ENCODE data around the gene ITGB7. TPM values are rescaled to one million over a fixed set of nuclear protein-coding genes. Genes with fewer than 3 reads are reported as not detected.
"Not testable (repeated sequence)": the region's sequence is repeated elsewhere in the genome, so short reads cannot be mapped to it uniquely, and the experiment has no call there.

The ITGB7 gene
- total RNA-seq, 2 experiments from 2014 or later = 121 to 137 TPM

DNA sequence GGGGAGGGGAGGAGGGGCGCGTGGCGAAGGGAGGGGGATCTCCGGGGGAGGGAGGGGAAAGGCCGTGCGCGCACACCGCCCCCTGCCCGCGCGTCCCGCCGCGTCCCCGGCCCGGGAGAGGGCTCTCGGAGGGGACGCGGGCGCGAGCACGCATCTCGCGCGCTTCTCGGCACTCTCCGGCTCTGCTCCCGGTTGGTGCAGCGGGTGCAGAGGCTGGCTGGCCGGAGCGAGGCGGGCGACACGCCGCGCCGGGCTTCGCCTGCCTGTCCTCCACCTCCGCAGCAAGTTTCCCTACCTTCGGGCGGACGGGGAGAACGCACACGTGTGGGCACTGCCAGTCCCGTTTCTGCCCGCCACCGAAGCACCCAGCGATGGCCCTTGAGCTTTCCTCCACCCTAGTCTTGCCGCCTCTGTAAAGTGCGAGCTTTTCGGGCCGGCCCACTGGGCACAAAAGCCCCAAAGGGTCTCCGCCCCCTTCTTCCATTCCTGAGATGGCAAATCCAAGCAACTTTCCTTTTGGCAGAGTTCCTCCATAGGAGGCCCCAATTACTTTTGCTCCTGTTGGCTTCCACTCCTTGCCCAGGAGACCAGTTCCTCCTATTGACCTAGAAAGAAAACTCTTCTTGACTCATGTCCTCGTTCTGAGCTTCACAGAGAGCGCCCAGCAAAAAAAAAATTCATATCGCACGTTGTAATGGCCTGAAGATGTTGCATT is 26.0 kb downstream of the ITGB7 start:
- intact Hi-C loops (cut with micrococcal nuclease) = no loop called here
- peak; percentile 50 for ATAC-seq
- TF ChIP-seq, protein P1, sequence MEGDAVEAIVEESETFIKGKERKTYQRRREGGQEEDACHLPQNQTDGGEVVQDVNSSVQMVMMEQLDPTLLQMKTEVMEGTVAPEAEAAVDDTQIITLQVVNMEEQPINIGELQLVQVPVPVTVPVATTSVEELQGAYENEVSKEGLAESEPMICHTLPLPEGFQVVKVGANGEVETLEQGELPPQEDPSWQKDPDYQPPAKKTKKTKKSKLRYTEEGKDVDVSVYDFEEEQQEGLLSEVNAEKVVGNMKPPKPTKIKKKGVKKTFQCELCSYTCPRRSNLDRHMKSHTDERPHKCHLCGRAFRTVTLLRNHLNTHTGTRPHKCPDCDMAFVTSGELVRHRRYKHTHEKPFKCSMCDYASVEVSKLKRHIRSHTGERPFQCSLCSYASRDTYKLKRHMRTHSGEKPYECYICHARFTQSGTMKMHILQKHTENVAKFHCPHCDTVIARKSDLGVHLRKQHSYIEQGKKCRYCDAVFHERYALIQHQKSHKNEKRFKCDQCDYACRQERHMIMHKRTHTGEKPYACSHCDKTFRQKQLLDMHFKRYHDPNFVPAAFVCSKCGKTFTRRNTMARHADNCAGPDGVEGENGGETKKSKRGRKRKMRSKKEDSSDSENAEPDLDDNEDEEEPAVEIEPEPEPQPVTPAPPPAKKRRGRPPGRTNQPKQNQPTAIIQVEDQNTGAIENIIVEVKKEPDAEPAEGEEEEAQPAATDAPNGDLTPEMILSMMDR (IDR thresholded peaks at IDR 0.05) = no peak
- no peaks in the 10 kb centered on the region for H3K9me3 Mint-ChIP-seq
- no peaks in the 10 kb centered on the region for H3K27me3 Mint-ChIP-seq
- POLR2A ChIA-PET = interaction anchor here (1.0 to 6.7 kb wide), 17 partner anchors 10 to 142 kb away, joined by 3 to 91 read pairs (median 7); partner anchors contain the start of genes ESPL1, IGFBP6, ITGB7 and MYG1
- CTCF ChIA-PET = interaction anchor here (0.9 to 17.7 kb wide), 18 partner anchors 9 to 164 kb away, joined by 3 to 199 read pairs (median 6); partner anchors contain the start of genes AAAS, ESPL1 and SOAT2
- H3K27ac Mint-ChIP-seq = peak overlapping the region; percentile 91
- H3K36me3 Mint-ChIP-seq (ENCODE audit: low read depth) = peaks cover 38% of the 10 kb centered on the region
- peak; percentile 79 for DNase-seq
- H3K4me3 Mint-ChIP-seq = peak overlapping the region; percentile 89
- H3K4me1 Mint-ChIP-seq (ENCODE audit: low read depth) = peaks cover 50% of the 10 kb centered on the region

DNA sequence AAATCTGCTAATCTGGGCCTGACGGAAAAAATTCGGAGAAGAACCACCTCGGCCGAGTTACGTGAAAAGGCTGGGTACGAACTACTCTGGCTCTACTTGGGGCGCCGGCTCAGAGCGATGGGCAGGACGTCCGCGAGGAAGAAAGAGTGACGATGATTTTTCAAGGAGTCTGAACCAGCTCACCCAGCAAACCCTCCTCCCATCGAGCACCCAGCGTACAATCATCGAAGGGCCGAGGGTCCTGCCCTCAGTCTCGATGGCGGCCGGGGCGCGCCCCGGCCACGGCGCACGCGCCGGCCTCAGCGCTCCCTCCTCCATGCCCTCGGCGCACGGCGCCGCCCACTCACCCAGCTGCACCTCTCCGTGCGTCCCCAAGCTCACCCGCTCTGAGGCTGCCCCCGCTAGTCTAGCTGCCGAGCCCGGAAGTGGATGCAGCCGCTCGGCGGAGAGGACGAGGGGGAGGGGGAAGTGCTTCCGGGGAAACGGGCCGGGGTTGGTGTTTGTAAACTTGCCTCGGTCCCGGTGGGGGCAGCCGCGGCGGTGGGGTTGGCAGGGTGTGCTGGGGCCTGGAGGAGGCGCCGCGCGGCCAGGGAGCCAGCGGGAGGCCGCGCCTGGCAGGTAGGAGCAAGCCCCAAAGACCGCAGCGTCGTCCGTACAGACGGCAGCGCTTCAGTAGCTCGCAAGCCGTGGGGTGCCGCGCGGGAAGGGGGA is 26.7 kb downstream of the ITGB7 start, which contains the start of the genes CSAD and ZNF740:
Gene CSAD (minus strand): TSS at position 706 of the 711 bp plus-strand sequence. CDS start 7,455 bp downstream, outside the sequence.
Gene ZNF740 (plus strand): TSS at position 503 of the 711 bp plus-strand sequence. CDS start 1,262 bp downstream, outside the sequence.
- TF ChIP-seq, protein P1 (IDR thresholded peaks at IDR 0.05) = no peak

DNA sequence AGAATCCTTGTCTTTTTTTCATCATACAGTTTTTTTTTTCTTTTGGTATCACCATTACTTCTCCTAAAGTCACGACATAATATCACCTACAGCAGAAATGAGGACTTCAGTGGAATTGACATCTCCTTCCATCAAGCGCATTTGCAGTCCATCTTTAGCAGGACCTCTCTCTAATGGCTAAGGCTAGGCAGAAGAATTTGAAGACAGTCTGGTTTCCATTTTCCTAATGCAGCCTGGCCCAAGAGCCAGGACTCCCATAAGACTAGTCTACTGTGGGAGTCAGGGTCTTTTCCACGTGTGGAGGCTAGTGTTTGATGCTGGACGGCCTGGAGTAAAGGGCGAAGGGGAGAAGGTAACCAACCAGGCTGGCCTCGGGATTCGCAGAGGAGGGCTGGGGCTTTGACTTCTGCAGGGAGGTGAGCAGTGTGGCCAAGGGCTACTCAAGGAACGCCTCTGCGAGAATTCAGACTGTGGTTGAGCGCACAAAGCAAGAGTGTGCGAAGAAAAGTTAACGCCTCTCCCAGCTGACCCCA is 27.3 kb downstream of the ITGB7 start:
- ATAC-seq (peak; percentile 7), DNase-seq (no peak)
- CTCF ChIA-PET = interaction anchor here (0.7 to 17.7 kb wide), 14 partner anchors 8 to 148 kb away, joined by 3 to 199 read pairs (median 8); partner anchors contain the start of genes AAAS, ESPL1 and SOAT2
- no peaks in the 10 kb centered on the region for H3K27me3 Mint-ChIP-seq
- TF ChIP-seq, protein P1 (IDR thresholded peaks at IDR 0.05) = no peak
- H3K9me3 Mint-ChIP-seq = no peaks in the 10 kb centered on the region
- peaks cover 27% of the 10 kb centered on the region for H3K36me3 Mint-ChIP-seq (ENCODE audit: low read depth)
- peak overlapping the region; percentile 89 for H3K4me3 Mint-ChIP-seq
- H3K4me1 Mint-ChIP-seq (ENCODE audit: low read depth) = peaks cover 45% of the 10 kb centered on the region
- peak overlapping the region; percentile 96 for H3K27ac Mint-ChIP-seq
- intact Hi-C loops (cut with micrococcal nuclease) = no loop called here
- POLR2A ChIA-PET = interaction anchor here (0.6 to 6.7 kb wide), 13 partner anchors 12 to 194 kb away, joined by 3 to 91 read pairs (median 9); partner anchors contain the start of genes AAAS, ESPL1, IGFBP6 and MYG1

More for the DNA sequence above, 26.7 kb downstream of the ITGB7 start, which contains the start of the genes CSAD and ZNF740:
- peak within 1 kb of the TSS; percentile 89 for H3K4me3 Mint-ChIP-seq
- ATAC-seq (peak; percentile 95), DNase-seq (peak; percentile 99)
- ChIA-PET CTCF (interaction anchor here (0.7 to 17.7 kb wide), 17 partner anchors 8 to 165 kb away, joined by 3 to 199 read pairs (median 6); partner anchors contain the start of genes AAAS, ESPL1 and SOAT2), POLR2A (interaction anchor here (0.6 to 6.7 kb wide), 19 partner anchors 11 to 193 kb away, joined by 3 to 91 read pairs (median 6); partner anchors contain the start of genes AAAS, ESPL1, IGFBP6 and ITGB7)
- H3K27me3 Mint-ChIP-seq = no peaks in the 10 kb centered on the region
- peak within 1 kb of the TSS; percentile 96 for H3K27ac Mint-ChIP-seq
- H3K9me3 Mint-ChIP-seq = no peaks in the 10 kb centered on the region
- intact Hi-C loops (cut with micrococcal nuclease) = no loop called here
- peaks cover 32% of the 10 kb centered on the region for H3K36me3 Mint-ChIP-seq (ENCODE audit: low read depth)
- peaks cover 51% of the 10 kb centered on the region for H3K4me1 Mint-ChIP-seq (ENCODE audit: low read depth)

DNA sequence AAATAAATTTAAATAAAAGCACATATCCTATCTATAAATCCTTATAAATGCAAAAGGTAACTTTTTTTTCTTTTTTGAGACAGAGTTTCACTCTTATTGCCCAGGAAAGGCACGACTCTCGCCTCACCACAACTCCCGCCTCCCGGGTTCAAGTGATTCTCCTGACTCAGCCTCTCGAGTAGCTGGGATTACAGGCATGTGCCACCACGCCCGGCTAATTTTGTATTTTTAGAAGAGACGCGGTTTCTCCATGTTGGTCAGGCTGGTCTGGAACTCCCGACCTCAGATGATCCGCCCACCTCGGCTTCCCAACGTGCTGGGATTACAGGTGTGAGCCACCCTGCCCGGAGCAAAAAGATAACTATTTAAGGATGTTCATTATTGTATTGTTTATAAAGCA is 28.2 kb downstream of the ITGB7 start:
- H3K27me3 Mint-ChIP-seq; DNase-seq; intact Hi-C loops (cut with micrococcal nuclease); H3K9me3 Mint-ChIP-seq; ATAC-seq: not testable (repeated sequence)
- CTCF ChIA-PET = interaction anchor here (1.6 to 17.7 kb wide), 2 partner anchors 18 to 89 kb away, joined by 11 to 199 read pairs; partner anchors contain the start of gene ESPL1
- peaks cover 26% of the 10 kb centered on the region for H3K36me3 Mint-ChIP-seq (ENCODE audit: low read depth)
- H3K4me1 Mint-ChIP-seq (ENCODE audit: low read depth) = peaks cover 37% of the 10 kb centered on the region
- POLR2A ChIA-PET = interaction anchor here (4.6 kb wide), 1 partner anchor 13 kb away, joined by 40 read pairs; no protein-coding TSS in a partner anchor
- peak overlapping the region; percentile 96 for H3K27ac Mint-ChIP-seq
- peak overlapping the region; percentile 89 for H3K4me3 Mint-ChIP-seq

DNA sequence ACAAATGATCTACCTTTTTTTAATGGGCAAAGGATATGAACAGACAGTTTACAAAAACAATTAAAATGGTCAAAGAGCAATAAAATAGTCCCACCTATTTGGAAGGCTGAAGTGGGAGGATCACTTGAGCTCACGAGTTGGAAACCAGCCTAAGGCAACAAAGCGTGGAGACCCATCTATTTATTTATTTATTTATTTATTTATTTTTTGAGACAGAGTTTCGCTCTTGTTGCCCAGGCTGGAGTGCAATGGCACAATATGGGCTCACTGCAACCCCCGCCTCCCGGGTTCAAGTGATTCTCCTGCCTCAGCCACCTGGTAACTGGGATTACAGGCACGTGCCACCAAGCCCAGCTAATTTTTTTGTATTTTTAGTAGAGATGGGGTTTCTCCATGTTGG is 29.6 kb downstream of the ITGB7 start:
- H3K27ac Mint-ChIP-seq; intact Hi-C loops (cut with micrococcal nuclease); H3K9me3 Mint-ChIP-seq; ATAC-seq; H3K27me3 Mint-ChIP-seq; H3K4me3 Mint-ChIP-seq; DNase-seq: not testable (repeated sequence)
- Mint-ChIP-seq H3K4me1 (ENCODE audit: low read depth) (peaks cover 25% of the 10 kb centered on the region), H3K36me3 (ENCODE audit: low read depth) (peaks cover 15% of the 10 kb centered on the region)
- CTCF ChIA-PET = interaction anchor here (17.7 kb wide), 1 partner anchor 17 kb away, joined by 199 read pairs; no protein-coding TSS in a partner anchor
- POLR2A ChIA-PET = interaction anchor here (1.0 to 1.6 kb wide), 2 partner anchors 10 to 19 kb away, joined by 3 to 5 read pairs; no protein-coding TSS in a partner anchor

Measured in activated CD8-positive, alpha-beta T cell treated with anti-CD3 and anti-CD28 coated beads for 36 hours (primary cell).